ENCODE data around the gene EHBP1L1. TPM values are rescaled to one million over a fixed set of nuclear protein-coding genes. Genes with fewer than 3 reads are reported as not detected.

The EHBP1L1 gene
- total and polyA plus RNA-seq, 2 of the 13 experiments (the other 11 are each of a cell fraction or from before 2014, with no cell fraction given) = 8.3 to 10.6 TPM

GRCh38 chr11:65529475-65530156 is 46.2 kb upstream of the EHBP1L1 start (continued):
- TF ChIP-seq HNF1B (CRISPR knock-in tag; IDR thresholded peaks at IDR 0.05) (no peak), CEBPZ (IDR thresholded peaks at IDR 0.05; ENCODE audit: low read length) (no peak), GTF3A (CRISPR knock-in tag; conservative IDR thresholded peaks at IDR 0.05) (no peak; the same call in 1 of the 2 replicates), ZNF674 (CRISPR knock-in tag; IDR thresholded peaks at IDR 0.05; ENCODE audit: low read depth) (no peak), ZNF777 (CRISPR knock-in tag; IDR thresholded peaks at IDR 0.05) (no peak), ZNF180 (CRISPR knock-in tag; IDR thresholded peaks at IDR 0.05; ENCODE audit: borderline replicate concordance, low read depth) (no peak), HNF4G (IDR thresholded peaks at IDR 0.05; ENCODE audit: borderline replicate concordance, low read depth, low read length) (peak; percentile 90), HNF4G (CRISPR knock-in tag; IDR thresholded peaks at IDR 0.05; ENCODE audit: borderline replicate concordance, low read depth) (no peak; the same call in 1 of the 2 replicates), EP300 (IDR thresholded peaks at IDR 0.05; ENCODE audit: low read depth in 2 of 2, low read length in 2 of 2) (peak in 1 of 2 experiments; percentile 54; a peak in 1 of 4 replicates), EP300 (CRISPR knock-in tag; IDR thresholded peaks at IDR 0.05; ENCODE audit: borderline replicate concordance) (peak; percentile 51; the same call in 1 of the 2 replicates), HMG20B (CRISPR knock-in tag; conservative IDR thresholded peaks at IDR 0.05) (peak; percentile 38; the same call in 1 of the 2 replicates), MAZ (IDR thresholded peaks at IDR 0.05; ENCODE audit: borderline replicate concordance, low read depth, low read length) (no peak; the same call in 1 of the 2 replicates), MAZ (CRISPR knock-in tag; IDR thresholded peaks at IDR 0.05; ENCODE audit: low read depth) (0 out of 2 replicates have a peak, but pooled peaks have one; percentile 42), ZNF274 (CRISPR knock-in tag; IDR thresholded peaks at IDR 0.05) (no peak), ZNF609 (CRISPR knock-in tag; IDR thresholded peaks at IDR 0.05; ENCODE audit: borderline replicate concordance) (peak; percentile 64; the same call in 1 of the 2 replicates), ELF3 (CRISPR knock-in tag; IDR thresholded peaks at IDR 0.05) (no peak; the same call in 1 of the 2 replicates)

All from HepG2 (cell line).